Fibroblast of pulmonary artery (primary cell): ENCODE data around the gene GABRD.
"Not testable (repeated sequence)": the region's sequence is repeated elsewhere in the genome, so short reads cannot be mapped to it uniquely, and the experiment has no call there.

ENCODE experiments used
- DNase-seq: peaks from one replicate; pipeline ENCODE4 v3.0.0-alpha.2; 2010; ENCODE audit warnings: low read depth
- H3K4me3 ChIP-seq: replicated peaks from 2 replicates; pipeline ENCODE4 v1.5.1; 2011; ENCODE audit warnings: low read depth, mild to moderate bottlenecking, control low read depth, low read length, moderate library complexity
- TF ChIP-seq, protein P1 (sequence below): IDR thresholded peaks from 2 replicates; pipeline ENCODE4 v1.5.1; 2011; ENCODE audit warnings: mild to moderate bottlenecking, control low read depth, low read length, inconsistent platforms; ENCODE audit errors: missing control alignments

The GABRD gene

DNA sequence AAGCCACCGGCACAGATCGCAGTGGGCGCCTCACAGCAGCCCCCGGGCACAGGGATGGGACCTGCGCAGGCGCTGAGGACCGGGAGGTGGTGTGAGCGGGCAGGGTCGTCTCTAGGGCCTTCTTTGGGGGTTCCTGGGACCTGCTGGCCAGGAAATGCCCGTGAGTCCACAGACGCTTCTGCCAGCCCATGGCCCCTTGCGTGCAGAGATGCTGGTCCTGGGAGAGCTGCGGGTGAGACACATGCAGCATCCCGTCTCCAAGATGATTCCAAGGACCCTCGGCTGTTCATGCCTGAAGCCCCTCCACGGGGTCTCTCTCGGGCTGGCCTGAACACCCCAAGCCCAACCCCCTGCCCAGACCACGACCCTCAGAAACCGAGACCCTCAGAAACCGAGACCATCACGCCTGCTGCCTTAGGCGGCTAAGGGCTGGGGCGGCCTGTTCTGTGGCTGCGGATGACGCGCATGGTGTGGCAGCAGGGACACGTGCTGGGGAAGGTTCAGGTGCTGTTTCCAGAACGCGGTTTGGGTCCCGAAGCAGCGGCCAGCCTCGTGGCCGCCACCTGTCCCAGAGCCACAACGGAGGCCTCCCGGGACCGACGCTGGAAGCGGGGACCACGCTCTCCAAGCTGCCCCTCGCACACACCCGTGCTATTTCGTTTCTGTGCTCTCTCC is 38.5 kb upstream of the GABRD start:
- no peak for DNase-seq
- TF ChIP-seq, protein P1, sequence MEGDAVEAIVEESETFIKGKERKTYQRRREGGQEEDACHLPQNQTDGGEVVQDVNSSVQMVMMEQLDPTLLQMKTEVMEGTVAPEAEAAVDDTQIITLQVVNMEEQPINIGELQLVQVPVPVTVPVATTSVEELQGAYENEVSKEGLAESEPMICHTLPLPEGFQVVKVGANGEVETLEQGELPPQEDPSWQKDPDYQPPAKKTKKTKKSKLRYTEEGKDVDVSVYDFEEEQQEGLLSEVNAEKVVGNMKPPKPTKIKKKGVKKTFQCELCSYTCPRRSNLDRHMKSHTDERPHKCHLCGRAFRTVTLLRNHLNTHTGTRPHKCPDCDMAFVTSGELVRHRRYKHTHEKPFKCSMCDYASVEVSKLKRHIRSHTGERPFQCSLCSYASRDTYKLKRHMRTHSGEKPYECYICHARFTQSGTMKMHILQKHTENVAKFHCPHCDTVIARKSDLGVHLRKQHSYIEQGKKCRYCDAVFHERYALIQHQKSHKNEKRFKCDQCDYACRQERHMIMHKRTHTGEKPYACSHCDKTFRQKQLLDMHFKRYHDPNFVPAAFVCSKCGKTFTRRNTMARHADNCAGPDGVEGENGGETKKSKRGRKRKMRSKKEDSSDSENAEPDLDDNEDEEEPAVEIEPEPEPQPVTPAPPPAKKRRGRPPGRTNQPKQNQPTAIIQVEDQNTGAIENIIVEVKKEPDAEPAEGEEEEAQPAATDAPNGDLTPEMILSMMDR: no peak

GRCh38 chr1:1981142-1981500 is 38.0 kb upstream of the GABRD start:
- no peak overlapping the region for H3K4me3 ChIP-seq
- TF ChIP-seq, protein P1: no peak
- DNase-seq: no peak

More for the DNA sequence above, 38.5 kb upstream of the GABRD start:
- no peak overlapping the region for H3K4me3 ChIP-seq

- not testable (repeated sequence) for H3K4me3 ChIP-seq, DNase-seq
Observed at GRCh38 chr1:1981631-1982327, 37.4 kb upstream of the GABRD start.

DNA sequence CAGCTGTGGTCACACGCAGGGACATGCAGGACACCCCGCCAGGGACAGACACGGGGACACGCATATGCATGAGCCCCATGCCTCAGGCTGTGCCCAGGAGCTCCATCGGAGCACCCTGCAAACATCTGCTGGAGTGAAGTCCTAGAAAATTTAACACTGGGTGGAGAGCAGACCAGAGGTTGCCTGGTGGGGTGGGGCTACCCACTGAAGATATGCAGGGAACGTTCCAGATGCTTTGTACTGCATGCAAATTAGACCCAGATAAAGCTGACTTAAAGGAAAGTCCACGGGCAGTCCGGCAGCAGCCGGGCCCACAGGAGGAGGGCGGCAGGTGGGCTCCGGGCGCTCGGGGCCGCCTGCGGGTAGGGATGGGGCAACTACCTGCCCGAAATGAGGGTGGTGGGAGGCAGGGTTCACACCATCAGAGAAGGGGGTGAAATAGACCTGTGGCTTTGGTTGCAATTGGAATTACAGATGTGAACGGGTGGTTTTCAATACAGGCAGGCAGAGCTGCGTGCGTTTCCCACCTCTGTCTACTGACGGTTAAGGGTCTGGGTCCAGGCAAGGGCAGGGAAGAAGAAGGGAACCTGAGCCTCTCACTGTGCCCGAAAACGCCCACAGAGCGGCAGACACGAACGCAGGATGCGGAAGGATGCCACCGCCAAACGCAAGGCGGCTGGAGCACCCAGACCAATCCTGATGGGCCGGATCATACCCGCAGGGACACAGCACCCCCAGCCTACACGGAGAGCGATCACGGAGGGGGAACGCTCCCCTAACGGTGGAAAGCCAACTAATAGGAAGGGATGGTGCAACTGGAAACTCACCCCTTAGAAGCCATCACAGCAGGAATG is 36.5 kb upstream of the GABRD start:
- H3K4me3 ChIP-seq: no peak overlapping the region
- no peak for DNase-seq
- TF ChIP-seq, protein P1: no peak

DNA sequence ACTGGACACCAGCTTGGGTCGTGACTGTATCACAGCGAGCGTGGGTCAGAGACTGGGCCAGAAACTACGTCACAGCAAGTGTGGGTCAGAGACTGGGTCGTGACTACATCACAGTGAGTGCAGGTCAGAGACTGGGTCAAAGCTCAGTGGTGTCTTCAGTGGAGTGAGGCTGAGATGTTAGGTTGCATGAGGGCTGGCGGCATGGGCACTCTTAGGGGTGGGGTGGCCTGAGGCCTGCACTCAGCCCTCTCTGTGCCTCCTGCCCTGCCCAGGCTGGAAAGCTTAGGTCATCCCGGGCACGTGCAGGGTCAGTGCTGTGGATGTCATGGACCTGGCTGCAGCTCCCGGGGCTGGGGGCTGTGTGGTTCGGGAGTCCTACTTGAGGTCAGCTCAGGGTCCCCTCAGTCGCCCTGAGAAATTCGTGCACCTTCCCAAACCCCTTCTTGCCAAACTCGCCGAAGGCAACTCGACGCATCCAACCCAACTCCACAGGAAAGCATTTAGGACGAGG is 34.5 kb upstream of the GABRD start:
- DNase-seq: no peak
- TF ChIP-seq, protein P1: no peak
- H3K4me3 ChIP-seq: no peak overlapping the region

- DNase-seq: no peak
- TF ChIP-seq, protein P1: no peak
- H3K4me3 ChIP-seq: no peak overlapping the region
Observed at GRCh38 chr1:1985375-1986050, 33.6 kb upstream of the GABRD start.
